PC-9 (cell line): ENCODE measurements around the gene MCOLN1. TPM values are rescaled to one million over a fixed set of nuclear protein-coding genes. Genes with fewer than 3 reads are reported as not detected.

Source experiments
- Bru-seq: library from RNA; stranded (reverse); fragments of 400-500 nt; gene quantifications from one replicate; lab custom pipeline; 2021; lab: Mats Ljungman, UMichigan
- BruChase-seq, 2 experiments: library from RNA; stranded (reverse); fragments of 400-500 nt; gene quantifications; one replicate each; lab custom pipeline; 2021; lab: Mats Ljungman, UMichigan
- BruUV-seq: library from RNA; stranded (reverse); fragments of 400-500 nt; replicated peaks from 2 replicates; lab custom pipeline; 2021; lab: Mats Ljungman, UMichigan
- CTCF ChIA-PET: fragments of 300-600 bp; sonication (Branson Sonifier 250); formaldehyde crosslinking; loops from one replicate; lab custom pipeline; 2022; ENCODE audit warnings: antibody characterized with exemption; lab: Charles Lee
- POLR2A ChIA-PET: fragments of 300-600 bp; sonication (Branson Sonifier 250); formaldehyde crosslinking; loops from one replicate; lab custom pipeline; 2022; ENCODE audit warnings: antibody characterized with exemption; ENCODE audit not compliant: unreplicated experiment; lab: Charles Lee
- DNase-seq, 2 experiments: peaks; one replicate each; pipeline versions ENCODE4 v3.0.0 to v3.0.0-alpha.2; 2015 to 2022; ENCODE audit warnings: mixed read lengths in 1 of 2
- H2AFZ ChIP-seq: fragments of 200-600 bp; sonication (generic); 2 replicates; pipeline ENCODE4 v1.8.1; 2017; ENCODE audit warnings: antibody characterized with exemption
- H3F3A ChIP-seq: fragments of 200-600 bp; sonication (generic); 2 replicates; pipeline ENCODE4 v1.8.1; 2017; ENCODE audit warnings: antibody characterized with exemption, mild to moderate bottlenecking, low read depth; ENCODE audit not compliant: insufficient read depth
- H3K27ac ChIP-seq: fragments of 200-600 bp; sonication (generic); 2 replicates; pipeline ENCODE4 v1.6.1; 2016; ENCODE audit warnings: mixed run types
- H3K27me3 ChIP-seq: fragments of 200-600 bp; sonication (generic); 2 replicates; pipeline ENCODE4 v1.6.1; 2016; ENCODE audit warnings: low read depth, mixed run types; ENCODE audit not compliant: insufficient read depth
- H3K36me3 ChIP-seq: fragments of 200-600 bp; sonication (generic); 2 replicates; pipeline ENCODE4 v1.6.1; 2016; ENCODE audit warnings: low read depth, mixed run types
- H3K4me1 ChIP-seq: fragments of 200-600 bp; sonication (generic); replicated peaks from 2 replicates; pipeline ENCODE4 v1.6.1; 2016; ENCODE audit warnings: mixed run types; ENCODE audit not compliant: insufficient read depth
- H3K4me2 ChIP-seq: fragments of 200-600 bp; sonication (generic); 2 replicates; pipeline ENCODE4 v1.6.1; 2017; ENCODE audit warnings: mixed run types
- H3K4me3 ChIP-seq: fragments of 200-600 bp; sonication (generic); 2 replicates; pipeline ENCODE4 v1.6.1; 2016; ENCODE audit warnings: mixed run types
- H3K79me2 ChIP-seq: fragments of 200-600 bp; sonication (generic); 2 replicates; pipeline ENCODE4 v1.6.1; 2017; ENCODE audit warnings: low read depth, mixed run types
- H3K9me2 ChIP-seq: fragments of 200-600 bp; sonication (generic); 2 replicates; pipeline ENCODE4 v1.8.1; 2017; ENCODE audit warnings: mild to moderate bottlenecking; ENCODE audit not compliant: insufficient read depth
- H3K9me3 ChIP-seq: fragments of 200-600 bp; sonication (generic); 2 replicates; pipeline ENCODE4 v1.8.1; 2016; ENCODE audit warnings: low read depth; ENCODE audit not compliant: insufficient read depth
- H4K20me1 ChIP-seq: fragments of 200-600 bp; sonication (generic); 2 replicates; pipeline ENCODE4 v1.8.1; 2017; ENCODE audit not compliant: insufficient read depth
- CTCF ChIP-seq: fragments of 200-600 bp; sonication (generic); conservative IDR thresholded peaks from 2 replicates; pipeline ENCODE4 v1.6.1; 2017; ENCODE audit warnings: mixed run types, antibody characterized with exemption, mild to moderate bottlenecking, moderate library complexity
- EZH2 ChIP-seq: fragments of 200-600 bp; sonication (generic); IDR thresholded peaks from 2 replicates; pipeline ENCODE4 v1.8.0; 2017; ENCODE audit warnings: antibody characterized with exemption, low read depth
- intact Hi-C: fragments of 100-400 bp; cut with micrococcal nuclease; formaldehyde crosslinking; loops from one replicate; pipeline ENCODE4 v1.10.0; 2022; ENCODE audit not compliant: unreplicated experiment
- long read RNA-seq: library from polyadenylated mRNA; stranded (forward); transcript quantifications from one replicate; pipeline ENCODE4 v2.0.0, GENCODE V29; 2022
- total RNA-seq: library from RNA; stranded (reverse); gene quantifications from 2 replicates; pipeline ENCODE4 v1.2.3, GENCODE V29; 2021

MCOLN1 gene
- total RNA-seq = 10.4 and 16.0 TPM in 2 replicates
- Bru-seq, nascent RNA = percentile 42 among the genes with signal in this experiment
- BruChase-seq, experiment 1, labeled RNA remaining after a 2-hour chase = percentile 48 among the genes with signal in this experiment
- percentile 65 among the genes with signal in this experiment for BruChase-seq, experiment 2, labeled RNA remaining after a 6-hour chase
- long read RNA-seq, transcript MCOLN1-201 (14 exons, 2,082 nt) = major isoform, 15 of 20 reads
- long read RNA-seq, partial matches to known transcripts = 3 of 20 reads
- long read RNA-seq, other reads (novel, unspliced or antisense) = 2 of 20 reads

- POLR2A ChIA-PET = no interaction called here
- peak; percentile 91 to 98 for DNase-seq
- H3K4me1 ChIP-seq = peaks cover 16% of the 10 kb centered on the region
- intact Hi-C loops = loop anchor here (1.0 kb wide), 1 partner anchor 12 kb away; no protein-coding TSS in a partner anchor
- no peaks in the 10 kb centered on the region for H4K20me1 ChIP-seq
- no peak within 1 kb of the TSS for H3K27ac ChIP-seq
- peak within 1 kb of the TSS; percentile 99 for H3K4me2 ChIP-seq
- H3F3A ChIP-seq = peaks cover 33% of the 10 kb centered on the region; the same call in 1 of the 2 replicates
- CTCF ChIA-PET = no interaction called here
- TF ChIP-seq EZH2 (no peak), CTCF (no peak)
- H2AFZ ChIP-seq = peak within 1 kb of the TSS; percentile 94
- no peaks in the 10 kb centered on the region for H3K36me3 ChIP-seq
- no peaks in the 10 kb centered on the region for H3K9me3 ChIP-seq
- H3K9me2 ChIP-seq = no peaks in the 10 kb centered on the region
- 0 out of 2 replicates have a peak, but pooled peaks cover 7% of the 10 kb centered on the region for H3K79me2 ChIP-seq
- H3K27me3 ChIP-seq = no peaks in the 10 kb centered on the region
- BruUV-seq = no TSS peak
- H3K4me3 ChIP-seq = peak within 1 kb of the TSS; percentile 89
Observed at GRCh38 chr19:7522072-7522922, at the start of gene MCOLN1. Gene MCOLN1, plus strand, starts transcription at chr19:7522624. Its CDS starts 127 bp downstream, at chr19:7522751.

- Histone ChIP-seq H3K36me3 (peaks cover 8% of the 10 kb centered on the region), H4K20me1 (no peaks in the 10 kb centered on the region), H3K4me3 (no peak overlapping the region), H3K27ac (no peak overlapping the region), H3K79me2 (no peaks in the 10 kb centered on the region), H3K9me2 (no peaks in the 10 kb centered on the region), H3K4me1 (peaks cover 15% of the 10 kb centered on the region), H3F3A (peaks cover 20% of the 10 kb centered on the region; the same call in 1 of the 2 replicates), H3K4me2 (no peak overlapping the region), H3K27me3 (no peaks in the 10 kb centered on the region), H3K9me3 (no peaks in the 10 kb centered on the region), H2AFZ (no peak overlapping the region)
- POLR2A ChIA-PET = interaction anchor here (0.6 kb wide), 1 partner anchor 324 kb away, joined by 5 read pairs; no protein-coding TSS in a partner anchor
- intact Hi-C loops = no loop called here
- no peak for TF ChIP-seq EZH2
- TF ChIP-seq CTCF = no peak
- no peak for DNase-seq
- CTCF ChIA-PET = no interaction called here
- no TSS peak for BruUV-seq
Observed at GRCh38 chr19:7475665-7476064, 46.8 kb upstream of the MCOLN1 start.

GRCh38 chr19:7476241-7476640 is 46.2 kb upstream of the MCOLN1 start:
- POLR2A ChIA-PET = interaction anchor here (0.6 kb wide), 1 partner anchor 323 kb away, joined by 5 read pairs; no protein-coding TSS in a partner anchor
- Histone ChIP-seq H3K4me3 (no peak overlapping the region), H3K27me3 (no peaks in the 10 kb centered on the region), H4K20me1 (no peaks in the 10 kb centered on the region), H3K9me2 (no peaks in the 10 kb centered on the region), H3K36me3 (peaks cover 4% of the 10 kb centered on the region; the same call in 1 of the 2 replicates), H3F3A (peaks cover 26% of the 10 kb centered on the region; the same call in 1 of the 2 replicates), H2AFZ (no peak overlapping the region), H3K27ac (no peak overlapping the region), H3K9me3 (no peaks in the 10 kb centered on the region), H3K79me2 (no peaks in the 10 kb centered on the region), H3K4me2 (no peak overlapping the region), H3K4me1 (peaks cover 20% of the 10 kb centered on the region)
- TF ChIP-seq CTCF (no peak), EZH2 (no peak)
- CTCF ChIA-PET = no interaction called here
- intact Hi-C loops = no loop called here
- DNase-seq = no peak
- BruUV-seq = no TSS peak
